Gastrocnemius medialis (tissue), 4 donors: Measurements from ENCODE around the gene CNNM4. TPM values are rescaled to one million over a fixed set of nuclear protein-coding genes. Genes with fewer than 3 reads are reported as not detected.

ENCODE experiments used
- ATAC-seq, 2 donors: fragments of 150-250 bp; one replicate each; pipeline ENCODE4 v1.9.1; 2016
- DNase-seq, 2 donors: peaks; one replicate each; pipeline ENCODE4 v3.0.0-alpha.2; 2019
- H3K27ac ChIP-seq, 4 donors: fragments of 200-600 bp; sonication (generic); 1 replicate in 1 of 4; 2 replicates in 3 of 4; pipeline ENCODE4 v1.5.1; 2016 to 2018; ENCODE audit warnings: mild to moderate bottlenecking in 2 of 4, moderate library complexity in 1 of 4
- H3K27me3 ChIP-seq, 3 donors: fragments of 200-600 bp; sonication (generic) in 2 of 3; 1 replicate in 1 of 3; 2 replicates in 2 of 3; pipeline versions ENCODE4 v1.5.1 to v1.6.0; 2016 to 2019; ENCODE audit warnings: mild to moderate bottlenecking in 1 of 3, moderate library complexity in 1 of 3
- H3K36me3 ChIP-seq, 2 donors: fragments of 200-600 bp; sonication (generic) in 1 of 2; one replicate each; pipeline ENCODE4 v1.5.1; 2017 to 2018
- H3K4me1 ChIP-seq, 2 donors: fragments of 200-600 bp; sonication (generic) in 1 of 2; one replicate each; pipeline ENCODE4 v1.5.1; 2016 to 2017; ENCODE audit warnings: mild to moderate bottlenecking in 2 of 2
- H3K4me3 ChIP-seq, 4 donors: fragments of 200-600 bp; sonication (generic) in 3 of 4; 1 replicate in 1 of 4; 2 replicates in 3 of 4; pipeline ENCODE4 v1.5.1; 2016 to 2019; ENCODE audit warnings: mild to moderate bottlenecking in 2 of 4
- H3K9me3 ChIP-seq, 3 donors: fragments of 200-600 bp; sonication (generic) in 2 of 3; 1 replicate in 1 of 3; 2 replicates in 2 of 3; pipeline ENCODE4 v1.5.1; 2016 to 2019
- POLR2A ChIP-seq, 2 donors: fragments of 450-650 bp; IDR thresholded peaks; one replicate each; pipeline ENCODE4 v1.6.1; 2017; ENCODE audit warnings: antibody characterized with exemption in 2 of 2, mild to moderate bottlenecking in 2 of 2, moderate library complexity in 2 of 2
- in situ Hi-C, 4 donors: fragments of 200-750 bp; cut with MboI; loops; one replicate each; pipeline versions ENCODE4 v1.15.0 to v1.8.0; 2017; ENCODE audit warnings: low sequenced_read_pairs in 4 of 4
- intact Hi-C: fragments of 100-400 bp; cut with DNase I; formaldehyde crosslinking; loops from one replicate; pipeline ENCODE4 v1.15.1; 2023; ENCODE audit warnings: low total_unique reads
- total RNA-seq, 4 donors: library from RNA; depleted of rRNA; stranded (reverse); fragments of >200 nt; gene quantifications; one replicate each; pipeline versions ENCODE4 v1.1.0 to v1.2.3, GENCODE V29; 2016
- TF ChIP-seq, protein P1 (sequence below), 5 experiments: fragments of 450-650 bp in 3 of 5; fragments of 200-600 bp in 2 of 5; sonication (generic) in 2 of 5; IDR thresholded peaks in 4 of 5; conservative IDR thresholded peaks in 1 of 5; 1 replicate in 4 of 5; 2 replicates in 1 of 5; pipeline ENCODE4 v1.5.1; 2016 to 2019; ENCODE audit warnings: antibody characterized with exemption in 5 of 5, mild to moderate bottlenecking in 3 of 5, moderate library complexity in 3 of 5

Gene CNNM4
- total RNA-seq, 4 donors from 2014 or later, result 5.4 to 20.1 (median 9.1) TPM

DNA sequence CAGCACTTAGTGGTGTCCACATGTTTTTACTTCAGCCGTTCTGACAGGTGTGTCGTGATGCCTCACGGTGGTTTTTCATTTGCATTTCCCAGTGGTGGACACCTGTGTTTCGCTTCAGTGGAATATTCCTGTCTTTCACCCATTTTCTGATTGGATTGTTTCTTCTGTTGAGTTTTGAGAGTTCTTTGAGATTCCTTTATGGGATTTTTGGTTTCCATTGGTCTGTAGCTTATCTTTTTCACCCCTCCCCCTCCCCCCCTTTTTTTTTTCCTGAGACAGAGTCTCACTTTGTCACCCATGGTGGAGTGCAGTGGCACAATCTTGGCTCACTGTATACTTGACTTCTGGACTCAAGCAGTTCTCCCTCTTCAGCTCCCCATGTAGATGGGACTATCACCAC, 75.1 kb downstream of the CNNM4 start:
- Histone ChIP-seq H3K4me1 (peaks cover 24 to 36% of the 10 kb centered on the region in 2 donors), H3K36me3 (peaks cover 0 to 52% of the 10 kb centered on the region in 2 donors), H3K27ac (peak overlapping the region; percentile 62 to 99 (median 96)), H3K4me3 (no peak overlapping the region), H3K9me3 (no peaks in the 10 kb centered on the region), H3K27me3 (no peaks in the 10 kb centered on the region)
- TF ChIP-seq POLR2A (IDR thresholded peaks at IDR 0.05), result no peak
- TF ChIP-seq, protein P1, sequence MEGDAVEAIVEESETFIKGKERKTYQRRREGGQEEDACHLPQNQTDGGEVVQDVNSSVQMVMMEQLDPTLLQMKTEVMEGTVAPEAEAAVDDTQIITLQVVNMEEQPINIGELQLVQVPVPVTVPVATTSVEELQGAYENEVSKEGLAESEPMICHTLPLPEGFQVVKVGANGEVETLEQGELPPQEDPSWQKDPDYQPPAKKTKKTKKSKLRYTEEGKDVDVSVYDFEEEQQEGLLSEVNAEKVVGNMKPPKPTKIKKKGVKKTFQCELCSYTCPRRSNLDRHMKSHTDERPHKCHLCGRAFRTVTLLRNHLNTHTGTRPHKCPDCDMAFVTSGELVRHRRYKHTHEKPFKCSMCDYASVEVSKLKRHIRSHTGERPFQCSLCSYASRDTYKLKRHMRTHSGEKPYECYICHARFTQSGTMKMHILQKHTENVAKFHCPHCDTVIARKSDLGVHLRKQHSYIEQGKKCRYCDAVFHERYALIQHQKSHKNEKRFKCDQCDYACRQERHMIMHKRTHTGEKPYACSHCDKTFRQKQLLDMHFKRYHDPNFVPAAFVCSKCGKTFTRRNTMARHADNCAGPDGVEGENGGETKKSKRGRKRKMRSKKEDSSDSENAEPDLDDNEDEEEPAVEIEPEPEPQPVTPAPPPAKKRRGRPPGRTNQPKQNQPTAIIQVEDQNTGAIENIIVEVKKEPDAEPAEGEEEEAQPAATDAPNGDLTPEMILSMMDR (IDR thresholded peaks at IDR 0.05 in 4 of 5, conservative IDR thresholded peaks at IDR 0.05 in 1 of 5), result no peak
- in situ Hi-C loops (no loop called here), intact Hi-C loops (no loop called here)
- DNase-seq (no peak), ATAC-seq (peak in 1 of 2 donors; percentile 26)

DNA sequence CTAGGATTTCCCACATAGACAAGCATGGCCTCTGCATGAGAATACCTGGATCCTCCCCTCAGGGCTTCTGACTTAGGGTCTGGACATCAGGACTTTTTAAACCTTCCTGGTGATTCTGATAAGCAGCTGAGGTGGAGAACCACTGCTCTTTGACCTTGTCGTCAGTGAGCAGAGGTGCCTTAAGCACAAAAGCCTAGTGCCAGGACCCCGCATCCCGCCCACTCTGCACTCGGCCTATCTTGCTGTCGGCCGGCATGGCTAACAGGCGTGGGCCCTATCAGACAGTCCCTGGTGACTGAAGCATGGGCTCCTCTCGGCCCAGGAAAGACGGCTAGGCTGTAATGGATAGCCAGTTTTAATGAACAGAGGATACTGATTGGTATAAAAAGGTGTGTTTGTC, 76.9 kb downstream of the CNNM4 start:
- ATAC-seq (no peak), DNase-seq (peak in 1 of 2 donors; percentile 25)
- H3K4me3 ChIP-seq, result no peak overlapping the region
- TF ChIP-seq, protein P1 (IDR thresholded peaks at IDR 0.05 in 4 of 5, conservative IDR thresholded peaks at IDR 0.05 in 1 of 5), result no peak
- no peak for TF ChIP-seq POLR2A (IDR thresholded peaks at IDR 0.05)
- in situ Hi-C loops, result no loop called here
- H3K9me3 ChIP-seq, result no peaks in the 10 kb centered on the region
- peak overlapping the region; percentile 94 to 99 (median 96) for H3K27ac ChIP-seq
- H3K36me3 ChIP-seq, result peaks cover 0 to 39% of the 10 kb centered on the region in 2 donors
- intact Hi-C loops, result no loop called here
- no peaks in the 10 kb centered on the region for H3K27me3 ChIP-seq
- H3K4me1 ChIP-seq, result peaks cover 21 to 46% of the 10 kb centered on the region in 2 donors

DNA sequence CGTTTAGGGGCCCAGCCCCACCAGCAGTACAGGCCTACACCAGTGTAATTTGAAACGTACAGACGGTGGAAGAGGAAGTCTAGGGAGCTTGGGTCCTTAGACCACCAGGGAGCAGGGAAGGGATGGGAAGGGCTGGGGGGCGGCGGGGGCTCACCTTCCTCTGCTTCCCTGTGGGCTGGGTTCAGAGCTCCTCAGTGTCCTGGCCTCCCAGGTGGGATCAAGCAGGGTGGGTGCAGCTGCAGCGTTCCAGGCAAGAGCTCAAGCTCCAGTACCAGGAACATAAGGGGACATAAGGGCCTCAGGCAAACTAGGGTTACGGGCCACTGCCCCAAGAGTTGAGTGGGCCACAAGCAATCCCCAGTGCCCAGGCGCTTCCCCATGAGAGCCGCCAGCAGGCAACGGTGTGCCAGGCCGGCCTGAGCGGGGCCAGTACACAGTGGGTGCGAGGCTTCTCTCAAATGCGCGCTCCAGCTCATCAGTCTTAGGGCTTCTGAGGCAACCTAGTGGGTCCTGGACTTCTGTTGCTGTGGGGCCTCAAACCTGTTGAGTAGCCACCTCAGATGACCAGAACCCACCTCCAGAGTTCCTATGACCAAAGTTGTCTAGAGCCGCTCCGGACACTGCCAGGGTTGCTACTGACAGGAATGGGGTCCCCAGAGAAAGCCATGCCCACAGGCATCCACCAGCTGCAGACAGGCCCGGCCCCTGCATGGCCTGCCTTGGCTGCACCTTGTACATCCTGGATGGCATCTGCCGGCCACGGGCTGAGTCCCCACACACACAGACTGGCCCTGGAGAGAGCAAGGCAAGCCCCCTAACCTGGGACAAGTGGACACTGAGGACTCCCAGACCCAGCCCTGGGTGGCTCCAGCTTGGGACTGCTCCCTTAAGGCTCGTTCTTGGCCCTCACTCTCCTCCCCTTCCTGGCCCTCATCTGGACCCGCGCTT, 77.9 kb downstream of the CNNM4 start:
- H3K4me3 ChIP-seq, result no peak overlapping the region
- H3K9me3 ChIP-seq, result no peaks in the 10 kb centered on the region
- DNase-seq, result peak in 1 of 2 donors; percentile 39
- peaks cover 0 to 38% of the 10 kb centered on the region in 2 donors for H3K36me3 ChIP-seq
- H3K27me3 ChIP-seq, result no peaks in the 10 kb centered on the region
- peak overlapping the region; percentile 94 to 99 (median 96) for H3K27ac ChIP-seq
- in situ Hi-C loops (no loop called here), intact Hi-C loops (no loop called here)
- no peak for TF ChIP-seq POLR2A (IDR thresholded peaks at IDR 0.05)
- TF ChIP-seq, protein P1 (IDR thresholded peaks at IDR 0.05 in 4 of 5, conservative IDR thresholded peaks at IDR 0.05 in 1 of 5), result no peak
- H3K4me1 ChIP-seq, result peaks cover 13 to 35% of the 10 kb centered on the region in 2 donors
- ATAC-seq, result no peak

DNA sequence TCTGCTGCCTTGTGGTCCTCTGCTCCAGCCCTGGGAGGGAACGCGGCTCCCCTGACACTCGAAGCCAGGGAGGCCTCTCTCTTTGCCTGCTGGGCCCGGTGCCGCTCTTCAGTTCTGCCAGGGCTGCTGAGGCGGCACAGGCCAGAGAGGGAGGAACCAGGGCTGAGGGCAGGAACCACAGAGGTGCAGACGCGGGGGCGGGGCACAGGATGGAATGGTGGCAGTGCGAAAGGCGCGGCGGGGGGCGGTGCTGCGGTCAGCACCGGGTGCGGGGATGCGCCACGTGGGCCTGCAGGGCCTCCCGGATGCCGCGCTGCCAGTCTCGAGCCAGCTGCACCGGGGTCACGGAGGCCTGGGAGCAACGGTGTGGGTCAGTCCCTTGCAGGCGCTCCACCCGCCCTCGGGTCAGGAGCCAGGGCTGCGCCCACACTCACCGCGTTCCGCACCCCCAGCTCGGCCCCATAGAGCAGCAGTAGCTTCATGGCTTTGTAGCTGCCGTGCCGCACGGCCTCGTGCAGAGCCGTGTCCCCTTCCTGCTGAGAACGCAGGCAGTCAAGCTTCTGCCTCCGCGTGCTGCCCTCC, 78.7 kb downstream of the CNNM4 start:
- in situ Hi-C loops, result no loop called here
- intact Hi-C loops, result no loop called here
- Histone ChIP-seq H3K9me3 (no peaks in the 10 kb centered on the region), H3K27me3 (no peaks in the 10 kb centered on the region), H3K4me1 (peaks cover 15 to 36% of the 10 kb centered on the region in 2 donors), H3K27ac (peak overlapping the region; percentile 94 to 99 (median 96)), H3K4me3 (no peak overlapping the region), H3K36me3 (peaks cover 0 to 38% of the 10 kb centered on the region in 2 donors)
- no peak for ATAC-seq
- DNase-seq, result peak in 1 of 2 donors; percentile 51
- TF ChIP-seq POLR2A (IDR thresholded peaks at IDR 0.05), result no peak
- TF ChIP-seq, protein P1 (IDR thresholded peaks at IDR 0.05 in 4 of 5, conservative IDR thresholded peaks at IDR 0.05 in 1 of 5), result no peak
